Kidney (tissue), 14 donors: ENCODE data around the gene TMEM59. TPM values are rescaled to one million over a fixed set of nuclear protein-coding genes. Genes with fewer than 3 reads are reported as not detected.

Experiments
- DNase-seq, 5 donors: peaks; one replicate each; pipeline ENCODE4 v3.0.0-alpha.2; 2013 to 2020
- FAIRE-seq: peaks from 2 replicates; lab custom pipeline; 2012; peaks lifted over from hg19 to GRCh38; lab: Jason Lieb, UNC
- H3K27ac ChIP-seq, 2 donors: one replicate each; pipeline ENCODE4 v1.7.0; 2013; ENCODE audit warnings: low read depth in 2 of 2, low read length in 2 of 2, inconsistent platforms in 1 of 2
- H3K27me3 ChIP-seq: one replicate; pipeline ENCODE4 v1.7.1; 2013; ENCODE audit warnings: low read length, inconsistent platforms; ENCODE audit not compliant: control insufficient read depth, insufficient read depth
- H3K36me3 ChIP-seq, 3 donors: one replicate each; pipeline versions ENCODE4 v1.7.0 to v1.7.1; 2013; ENCODE audit warnings: low read length in 3 of 3, control low read depth in 1 of 3, inconsistent platforms in 1 of 3; ENCODE audit not compliant: insufficient read depth in 3 of 3, control insufficient read depth in 2 of 3
- H3K4me1 ChIP-seq, 3 donors: one replicate each; pipeline versions ENCODE4 v1.7.0 to v1.7.1; 2013; ENCODE audit warnings: low read length in 3 of 3, inconsistent platforms in 1 of 3, low read depth in 1 of 3; ENCODE audit not compliant: control insufficient read depth in 2 of 3, insufficient read depth in 2 of 3
- H3K4me3 ChIP-seq, 3 donors: one replicate each; pipeline versions ENCODE4 v1.7.0 to v1.8.1; 2013; ENCODE audit warnings: low read length in 3 of 3, control low read depth in 1 of 3, inconsistent platforms in 1 of 3
- H3K9ac ChIP-seq, 3 donors: one replicate each; pipeline versions ENCODE4 v1.7.0 to v1.7.1; 2013; ENCODE audit warnings: low read length in 3 of 3, control low read depth in 1 of 3, inconsistent platforms in 1 of 3
- H3K9me3 ChIP-seq, 3 donors: one replicate each; pipeline versions ENCODE4 v1.7.0 to v1.7.1; 2013; ENCODE audit warnings: low read length in 3 of 3, control low read depth in 1 of 3, inconsistent platforms in 1 of 3; ENCODE audit not compliant: control insufficient read depth in 2 of 3, insufficient read depth in 1 of 3
- CTCF ChIP-seq: IDR thresholded peaks from 3 replicates; pipeline ENCODE4 v1.5.1; 2012; ENCODE audit warnings: mild to moderate bottlenecking, moderate library complexity, borderline replicate concordance; ENCODE audit not compliant: insufficient read depth; ENCODE audit errors: extremely low read depth
- intact Hi-C: fragments of 100-400 bp; cut with DNase I; formaldehyde crosslinking; loops from one replicate; pipeline ENCODE4 v1.11.1; 2022
- polyA plus RNA-seq: library from polyadenylated mRNA; stranded (reverse); fragments of 350-450 nt; fragmentation: Illumina TruSeq; extraction: RNeasy Lipid Tissue Mini Kit (QIAGEN cat#74804); gene quantifications from one replicate; pipeline ENCODE4 v1.2.3, GENCODE V29; 2014; ENCODE audit warnings: low read depth, low replicate concordance; ENCODE audit not compliant: insufficient read depth
- total RNA-seq: library from RNA; stranded (reverse); fragmentation: NEBNext Ultra II Directional; extraction: Animal tissue kit (Norgen Biotek cat#: 25700); gene quantifications from one replicate; pipeline ENCODE4 v1.2.1, GENCODE V29; 2021
- donor health status: control.
- donor health status: control.
- donor health status: control.
- donor health status: control.
- donor health status: control.
- donor health status: DM: yes; HTN: yes; CAD: no.
- donor health status: Normal renal cell carcinoma (clear cell type).

TMEM59 gene
- total and polyA plus RNA-seq, 2 donors from 2014 or later: 475 to 521 TPM

- TF ChIP-seq CTCF: no peak
- H3K4me1 ChIP-seq: peaks cover 5 to 14% (median 11%) of the 10 kb centered on the region in 3 donors
- FAIRE-seq (no peak), DNase-seq (no peak)
- H3K36me3 ChIP-seq: peaks cover 0 to 14% (median 4%) of the 10 kb centered on the region in 3 donors
- H3K27ac ChIP-seq: no peak overlapping the region
- no peaks in the 10 kb centered on the region for H3K9me3 ChIP-seq
- intact Hi-C loops: no loop called here
- H3K27me3 ChIP-seq: no peaks in the 10 kb centered on the region
- no peak overlapping the region for H3K9ac ChIP-seq
- no peak overlapping the region for H3K4me3 ChIP-seq
Measured at GRCh38 chr1:54046671-54047383, 6.2 kb downstream of the TMEM59 start.

DNA sequence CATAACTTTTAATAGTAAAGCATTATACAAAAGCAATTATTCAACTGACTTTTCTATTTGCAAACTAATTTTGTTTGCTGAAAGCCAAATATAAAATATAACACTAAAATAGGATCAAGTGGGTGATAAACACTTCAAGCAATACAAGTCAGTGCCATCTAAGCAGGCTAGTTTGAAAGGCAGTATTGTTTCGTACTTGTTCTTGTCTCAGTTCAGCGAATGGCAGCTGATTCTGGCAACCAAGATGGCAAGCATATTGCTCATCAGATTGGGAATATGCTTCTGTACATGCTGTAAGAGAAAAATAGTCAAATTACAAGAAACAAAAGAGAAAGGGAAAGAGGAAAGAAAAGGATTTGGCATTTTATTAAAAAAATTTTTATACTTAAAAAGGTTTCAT, 7.5 kb downstream of the TMEM59 start:
- H3K36me3 ChIP-seq: peaks cover 0 to 27% (median 7%) of the 10 kb centered on the region in 3 donors
- no peak overlapping the region for H3K27ac ChIP-seq
- H3K4me1 ChIP-seq: peaks cover 2 to 12% (median 7%) of the 10 kb centered on the region in 3 donors
- intact Hi-C loops: no loop called here
- H3K4me3 ChIP-seq: no peak overlapping the region
- no peak for FAIRE-seq
- no peak overlapping the region for H3K9ac ChIP-seq
- no peak for DNase-seq
- TF ChIP-seq CTCF: no peak
- H3K9me3 ChIP-seq: no peaks in the 10 kb centered on the region
- no peaks in the 10 kb centered on the region for H3K27me3 ChIP-seq

- Histone ChIP-seq H3K36me3 (peaks cover 8 to 54% (median 16%) of the 10 kb centered on the region in 3 donors), H3K9me3 (no peaks in the 10 kb centered on the region), H3K9ac (no peak overlapping the region), H3K4me3 (no peak overlapping the region), H3K4me1 (no peaks in the 10 kb centered on the region), H3K27me3 (no peaks in the 10 kb centered on the region), H3K27ac (no peak overlapping the region)
- TF ChIP-seq CTCF: no peak
- no peak for FAIRE-seq
- intact Hi-C loops: no loop called here
- DNase-seq: peak in 1 of 5 donors; percentile 54
Measured at GRCh38 chr1:54041806-54042205, 11.2 kb downstream of the TMEM59 start.
